A673 (cell line): ENCODE measurements around the gene PXT1. TPM values are rescaled to one million over a fixed set of nuclear protein-coding genes. Genes with fewer than 3 reads are reported as not detected.

ENCODE experiments used
- BruUV-seq: library from RNA; stranded (reverse); fragments of 400-500 nt; replicated peaks from 2 replicates; lab custom pipeline; 2021; lab: Mats Ljungman, UMichigan
- CTCF ChIA-PET: fragments of 300-600 bp; sonication (Branson Sonifier 250); formaldehyde crosslinking; loops from one replicate; lab custom pipeline; 2022; ENCODE audit warnings: antibody characterized with exemption; lab: Charles Lee
- POLR2A ChIA-PET: fragments of 300-600 bp; sonication (Branson Sonifier 250); formaldehyde crosslinking; loops from one replicate; lab custom pipeline; 2022; ENCODE audit warnings: antibody characterized with exemption; ENCODE audit not compliant: low non-redundant PET; lab: Charles Lee
- DNase-seq: peaks from one replicate; pipeline ENCODE4 v3.0.0-alpha.2; 2015; ENCODE audit warnings: low spot score
- H3K27ac ChIP-seq: fragments of 200-600 bp; sonication (generic); 2 replicates; pipeline ENCODE4 v1.5.1; 2016; ENCODE audit warnings: mixed run types, low read depth, mild to moderate bottlenecking, mixed read lengths, antibody characterized with exemption, low read length; ENCODE audit not compliant: poor library complexity, severe bottlenecking
- H3K27me3 ChIP-seq: fragments of 200-600 bp; sonication (generic); replicated peaks from 2 replicates; pipeline ENCODE4 v1.6.1; 2017; ENCODE audit warnings: mixed run types, low read depth, mild to moderate bottlenecking, mixed read lengths, antibody characterized with exemption, low read length; ENCODE audit not compliant: insufficient read depth, poor library complexity
- H3K36me3 ChIP-seq: fragments of 200-600 bp; sonication (generic); 2 replicates; pipeline ENCODE4 v1.6.1; 2016; ENCODE audit warnings: mixed run types, mild to moderate bottlenecking, mixed read lengths, antibody characterized with exemption, low read length; ENCODE audit not compliant: insufficient read depth, poor library complexity, severe bottlenecking
- H3K4me1 ChIP-seq: fragments of 200-600 bp; sonication (generic); 2 replicates; pipeline ENCODE4 v1.6.1; 2017; ENCODE audit warnings: mixed run types, mild to moderate bottlenecking, mixed read lengths, antibody characterized with exemption, low read length; ENCODE audit not compliant: insufficient read depth, poor library complexity, severe bottlenecking
- H3K4me3 ChIP-seq: fragments of 200-600 bp; sonication (generic); 2 replicates; pipeline ENCODE4 v1.5.1; 2016; ENCODE audit warnings: low read depth, mixed run types, mild to moderate bottlenecking, mixed read lengths, low read length; ENCODE audit not compliant: poor library complexity, severe bottlenecking
- H3K9me3 ChIP-seq: fragments of 200-600 bp; sonication (generic); 2 replicates; pipeline ENCODE4 v1.6.1; 2016; ENCODE audit warnings: mixed run types, low read depth, mild to moderate bottlenecking, mixed read lengths, antibody characterized with exemption, low read length; ENCODE audit not compliant: poor library complexity, severe bottlenecking
- CTCF ChIP-seq: fragments of 300-800, 200-600 bp; sonication (generic); conservative IDR thresholded peaks from 2 replicates; pipeline ENCODE4 v1.5.1; 2017; ENCODE audit warnings: low read depth, mild to moderate bottlenecking, antibody characterized with exemption, low read length, moderate library complexity, mixed read lengths
- EZH2 ChIP-seq: fragments of 200-600 bp; sonication (generic); IDR thresholded peaks from 2 replicates; pipeline ENCODE4 v1.6.1; 2017; ENCODE audit warnings: borderline replicate concordance, low read depth, mild to moderate bottlenecking, mixed read lengths, antibody characterized with exemption, low read length; ENCODE audit not compliant: poor library complexity, severe bottlenecking
- intact Hi-C: fragments of 100-400 bp; cut with micrococcal nuclease; formaldehyde crosslinking; loops from one replicate; pipeline ENCODE4 v1.10.0; 2022; ENCODE audit not compliant: unreplicated experiment
- total RNA-seq: library from RNA; stranded (reverse); gene quantifications from 2 replicates; pipeline ENCODE4 v1.2.3, GENCODE V29; 2021

The PXT1 gene
- total RNA-seq, 1 experiment from 2014 or later, result 0.21 TPM

GRCh38 chr6:36376742-36377141 is 65.9 kb downstream of the PXT1 start:
- CTCF ChIA-PET, result no interaction called here
- POLR2A ChIA-PET, result no interaction called here
- Histone ChIP-seq H3K27me3 (no peaks in the 10 kb centered on the region), H3K27ac (no peak overlapping the region), H3K9me3 (no peaks in the 10 kb centered on the region), H3K4me3 (no peak overlapping the region), H3K4me1 (no peaks in the 10 kb centered on the region), H3K36me3 (no peaks in the 10 kb centered on the region)
- DNase-seq, result no peak
- no TSS peak for BruUV-seq
- intact Hi-C loops, result no loop called here
- TF ChIP-seq EZH2 (no peak), CTCF (no peak)

- POLR2A ChIA-PET, result no interaction called here
- no peak for DNase-seq
- no peak overlapping the region for H3K27ac ChIP-seq
- H3K27me3 ChIP-seq, result no peaks in the 10 kb centered on the region
- TF ChIP-seq CTCF, result no peak
- TF ChIP-seq EZH2, result no peak
- CTCF ChIA-PET, result no interaction called here
- intact Hi-C loops, result no loop called here
- no peaks in the 10 kb centered on the region for H3K36me3 ChIP-seq
- no peak overlapping the region for H3K4me3 ChIP-seq
- H3K4me1 ChIP-seq, result no peaks in the 10 kb centered on the region
- BruUV-seq, result no TSS peak
- H3K9me3 ChIP-seq, result no peaks in the 10 kb centered on the region
These were observed 66.5 kb downstream of the PXT1 start for GRCh38 chr6:36376183-36376582.

GRCh38 chr6:36375644-36376155 is 67.0 kb downstream of the PXT1 start:
- Histone ChIP-seq H3K4me1 (no peaks in the 10 kb centered on the region), H3K9me3 (no peaks in the 10 kb centered on the region), H3K36me3 (no peaks in the 10 kb centered on the region), H3K27me3 (no peaks in the 10 kb centered on the region), H3K4me3 (no peak overlapping the region), H3K27ac (no peak overlapping the region)
- no peak for TF ChIP-seq EZH2
- TF ChIP-seq CTCF, result no peak
- BruUV-seq, result no TSS peak
- ChIA-PET POLR2A (no interaction called here), CTCF (no interaction called here)
- intact Hi-C loops, result no loop called here
- no peak for DNase-seq
